ENCODE data around the gene FIBIN.
"Not testable (repeated sequence)": the region's sequence is repeated elsewhere in the genome, so short reads cannot be mapped to it uniquely, and the experiment has no call there.

The FIBIN gene

DNA sequence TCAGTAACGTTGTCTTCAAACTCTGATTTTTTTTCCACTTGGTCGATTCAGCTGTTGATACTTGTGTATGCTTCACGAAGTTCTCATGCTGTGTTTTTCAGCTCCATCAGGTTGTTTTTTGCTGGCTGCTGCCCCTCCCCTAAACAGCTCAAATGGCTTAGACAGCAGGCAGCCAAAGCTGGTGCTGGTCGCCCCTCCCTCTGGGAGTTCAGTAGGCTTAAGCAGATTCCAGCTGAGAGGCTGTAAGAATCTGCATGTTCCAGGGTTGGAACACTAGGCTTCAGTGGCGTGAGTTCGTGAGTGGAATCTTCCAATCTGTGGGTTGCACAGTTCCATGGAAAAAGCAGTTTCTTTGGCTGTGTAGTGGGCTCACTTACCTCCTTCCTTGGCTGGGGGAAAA is 10.3 kb upstream of the FIBIN start:
- peaks cover 5% of the 10 kb centered on the region for H3K9me3 ChIP-seq (ENCODE audit: control insufficient read depth, low read length)
- DNase-seq (ENCODE audit: low read depth): no peak
- H3K36me3 ChIP-seq (ENCODE audit: control insufficient read depth, insufficient read depth, low read length, severe bottlenecking): no peaks in the 10 kb centered on the region
- H3K4me3 ChIP-seq (ENCODE audit: low read length): no peak overlapping the region
- peaks cover 31% of the 10 kb centered on the region for H3K4me1 ChIP-seq (ENCODE audit: control insufficient read depth, insufficient read depth, low read length)
- no peak overlapping the region for H3K9ac ChIP-seq (ENCODE audit: low read length)
- H3K27me3 ChIP-seq (replicated peaks; ENCODE audit: control insufficient read depth, insufficient read depth, low read length): no peaks in the 10 kb centered on the region

DNA sequence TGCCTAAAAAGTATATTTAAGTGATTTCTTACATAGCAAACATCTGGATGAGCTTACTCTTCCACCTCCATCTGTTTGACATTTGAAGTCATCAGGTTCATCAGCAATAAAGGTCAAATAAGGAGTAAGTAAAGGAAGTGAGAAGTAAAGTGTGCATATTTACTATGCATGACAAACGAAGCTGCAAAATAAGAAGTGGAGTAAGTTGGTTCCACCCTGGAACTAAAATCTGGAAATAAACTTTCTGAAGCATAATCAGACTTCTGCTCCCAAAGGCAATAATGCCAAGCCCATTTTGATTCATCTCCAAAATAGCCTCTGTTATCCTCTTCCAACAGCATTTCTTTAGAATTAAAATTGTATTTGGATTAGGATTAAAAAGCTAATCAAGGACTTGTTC is 8.4 kb upstream of the FIBIN start:
- Histone ChIP-seq H3K4me1 (ENCODE audit: control insufficient read depth, insufficient read depth, low read length) (peaks cover 31% of the 10 kb centered on the region), H3K36me3 (ENCODE audit: control insufficient read depth, insufficient read depth, low read length, severe bottlenecking) (no peaks in the 10 kb centered on the region), H3K4me3 (ENCODE audit: low read length) (peak overlapping the region; percentile 29), H3K9ac (ENCODE audit: low read length) (peak overlapping the region; percentile 39), H3K9me3 (ENCODE audit: control insufficient read depth, low read length) (no peaks in the 10 kb centered on the region), H3K27me3 (replicated peaks; ENCODE audit: control insufficient read depth, insufficient read depth, low read length) (no peaks in the 10 kb centered on the region)
- DNase-seq (ENCODE audit: low read depth): no peak

GRCh38 chr11:26985943-26986342 is 8.0 kb upstream of the FIBIN start:
- Histone ChIP-seq H3K9me3 (ENCODE audit: control insufficient read depth, low read length) (no peaks in the 10 kb centered on the region), H3K4me3 (ENCODE audit: low read length) (no peak overlapping the region), H3K36me3 (ENCODE audit: control insufficient read depth, insufficient read depth, low read length, severe bottlenecking) (no peaks in the 10 kb centered on the region), H3K9ac (ENCODE audit: low read length) (peak overlapping the region; percentile 39), H3K27me3 (replicated peaks; ENCODE audit: control insufficient read depth, insufficient read depth, low read length) (no peaks in the 10 kb centered on the region), H3K4me1 (ENCODE audit: control insufficient read depth, insufficient read depth, low read length) (peaks cover 31% of the 10 kb centered on the region)
- DNase-seq (ENCODE audit: low read depth): no peak

DNA sequence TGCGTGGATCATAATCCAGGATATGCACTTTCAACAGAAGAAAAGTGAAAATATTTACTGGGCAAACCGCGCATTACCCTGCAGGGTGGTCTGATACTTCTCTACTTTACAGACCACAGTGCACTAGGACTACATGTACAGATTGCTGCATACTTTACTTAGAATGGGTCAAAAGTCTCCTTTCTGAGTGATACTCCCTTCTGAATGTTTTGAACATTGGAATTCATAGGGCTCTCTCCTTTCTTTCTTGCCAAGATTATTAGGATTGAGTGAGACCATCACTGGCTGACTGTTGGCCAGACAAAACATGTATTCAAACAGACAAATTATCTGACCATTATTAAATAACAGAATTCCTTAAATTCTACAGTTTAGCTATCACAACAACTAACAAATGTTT is 6.6 kb upstream of the FIBIN start:
- no peaks in the 10 kb centered on the region for H3K9me3 ChIP-seq (ENCODE audit: control insufficient read depth, low read length)
- peaks cover 42% of the 10 kb centered on the region for H3K4me1 ChIP-seq (ENCODE audit: control insufficient read depth, insufficient read depth, low read length)
- no peaks in the 10 kb centered on the region for H3K36me3 ChIP-seq (ENCODE audit: control insufficient read depth, insufficient read depth, low read length, severe bottlenecking)
- no peak overlapping the region for H3K4me3 ChIP-seq (ENCODE audit: low read length)
- peak overlapping the region; percentile 10 for H3K9ac ChIP-seq (ENCODE audit: low read length)
- DNase-seq (ENCODE audit: low read depth): no peak
- no peaks in the 10 kb centered on the region for H3K27me3 ChIP-seq (replicated peaks; ENCODE audit: control insufficient read depth, insufficient read depth, low read length)

- H3K4me3 ChIP-seq (ENCODE audit: low read length): no peak overlapping the region
- H3K27me3 ChIP-seq (replicated peaks; ENCODE audit: control insufficient read depth, insufficient read depth, low read length): no peaks in the 10 kb centered on the region
- H3K4me1 ChIP-seq (ENCODE audit: control insufficient read depth, insufficient read depth, low read length): peaks cover 47% of the 10 kb centered on the region
- no peaks in the 10 kb centered on the region for H3K36me3 ChIP-seq (ENCODE audit: control insufficient read depth, insufficient read depth, low read length, severe bottlenecking)
- no peaks in the 10 kb centered on the region for H3K9me3 ChIP-seq (ENCODE audit: control insufficient read depth, low read length)
- no peak overlapping the region for H3K9ac ChIP-seq (ENCODE audit: low read length)
- no peak for DNase-seq (ENCODE audit: low read depth)
Measured at GRCh38 chr11:26987731-26988130, 6.2 kb upstream of the FIBIN start.

GRCh38 chr11:26992031-26992541 is 1.8 kb upstream of the FIBIN start:
- Histone ChIP-seq H3K27me3 (replicated peaks; ENCODE audit: control insufficient read depth, insufficient read depth, low read length) (no peaks in the 10 kb centered on the region), H3K36me3 (ENCODE audit: control insufficient read depth, insufficient read depth, low read length, severe bottlenecking) (no peaks in the 10 kb centered on the region), H3K9ac (ENCODE audit: low read length) (peak overlapping the region; percentile 92), H3K9me3 (ENCODE audit: control insufficient read depth, low read length) (no peaks in the 10 kb centered on the region), H3K4me3 (ENCODE audit: low read length) (peak overlapping the region; percentile 53), H3K4me1 (ENCODE audit: control insufficient read depth, insufficient read depth, low read length) (peaks cover 47% of the 10 kb centered on the region)
- DNase-seq (ENCODE audit: low read depth): peak; percentile 93

DNA sequence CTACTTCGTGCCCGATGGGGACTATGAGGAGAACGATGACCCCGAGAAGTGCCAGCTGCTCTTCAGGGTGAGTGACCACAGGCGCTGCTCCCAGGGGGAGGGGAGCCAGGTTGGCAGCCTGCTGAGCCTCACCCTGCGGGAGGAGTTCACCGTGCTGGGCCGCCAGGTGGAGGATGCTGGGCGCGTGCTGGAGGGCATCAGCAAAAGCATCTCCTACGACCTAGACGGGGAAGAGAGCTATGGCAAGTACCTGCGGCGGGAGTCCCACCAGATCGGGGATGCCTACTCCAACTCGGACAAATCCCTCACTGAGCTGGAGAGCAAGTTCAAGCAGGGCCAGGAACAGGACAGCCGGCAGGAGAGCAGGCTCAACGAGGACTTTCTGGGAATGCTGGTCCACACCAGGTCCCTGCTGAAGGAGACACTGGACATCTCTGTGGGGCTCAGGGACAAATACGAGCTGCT is 751 bp downstream of the FIBIN start:
- peak overlapping the region; percentile 88 for H3K4me3 ChIP-seq (ENCODE audit: low read length)
- H3K27me3 ChIP-seq (replicated peaks; ENCODE audit: control insufficient read depth, insufficient read depth, low read length): no peaks in the 10 kb centered on the region
- peak overlapping the region; percentile 92 for H3K9ac ChIP-seq (ENCODE audit: low read length)
- H3K36me3 ChIP-seq (ENCODE audit: control insufficient read depth, insufficient read depth, low read length, severe bottlenecking): no peaks in the 10 kb centered on the region
- H3K9me3 ChIP-seq (ENCODE audit: control insufficient read depth, low read length): no peaks in the 10 kb centered on the region
- H3K4me1 ChIP-seq (ENCODE audit: control insufficient read depth, insufficient read depth, low read length): peaks cover 41% of the 10 kb centered on the region
- DNase-seq (ENCODE audit: low read depth): no peak

DNA sequence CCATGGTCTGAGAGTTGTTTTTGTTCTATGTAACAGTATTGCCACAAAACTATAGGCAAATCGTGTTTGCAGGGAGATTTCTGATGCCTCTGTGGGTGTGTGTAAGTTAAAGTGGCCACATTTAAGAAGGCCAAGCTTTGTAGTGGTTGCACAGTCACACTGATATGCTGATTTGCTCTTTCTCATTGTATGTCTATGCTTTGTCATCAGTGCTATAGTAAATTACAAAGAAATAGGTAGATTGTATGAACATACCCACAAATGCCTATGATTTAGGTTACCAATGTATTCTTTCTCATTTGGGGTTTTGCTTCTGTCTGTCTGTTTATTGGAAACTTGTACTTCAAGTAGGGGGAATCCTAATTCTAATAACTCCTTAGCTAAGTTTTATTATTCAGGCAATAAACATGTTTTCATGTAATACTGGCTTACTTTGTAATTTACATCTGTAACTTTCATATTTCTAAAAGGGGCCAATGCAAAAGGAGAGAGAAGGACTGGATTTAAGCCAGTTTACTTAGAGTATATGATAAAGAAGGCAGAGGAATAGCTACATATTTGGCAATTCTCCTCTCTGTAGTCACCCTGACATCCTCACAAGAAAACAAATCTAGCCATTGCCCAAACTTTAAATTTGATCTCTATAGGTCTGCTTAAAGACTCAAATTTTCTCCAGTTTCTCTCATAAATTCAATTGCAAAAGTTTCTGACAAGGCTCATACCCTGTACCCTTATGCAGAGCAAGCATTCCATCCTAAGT is 2.0 kb downstream of the FIBIN start:
- no peaks in the 10 kb centered on the region for H3K9me3 ChIP-seq (ENCODE audit: control insufficient read depth, low read length)
- no peaks in the 10 kb centered on the region for H3K27me3 ChIP-seq (replicated peaks; ENCODE audit: control insufficient read depth, insufficient read depth, low read length)
- peaks cover 42% of the 10 kb centered on the region for H3K4me1 ChIP-seq (ENCODE audit: control insufficient read depth, insufficient read depth, low read length)
- H3K9ac ChIP-seq (ENCODE audit: low read length): peak overlapping the region; percentile 92
- H3K4me3 ChIP-seq (ENCODE audit: low read length): peak overlapping the region; percentile 88
- no peaks in the 10 kb centered on the region for H3K36me3 ChIP-seq (ENCODE audit: control insufficient read depth, insufficient read depth, low read length, severe bottlenecking)
- no peak for DNase-seq (ENCODE audit: low read depth)

GRCh38 chr11:26997378-26997777 is 3.5 kb downstream of the FIBIN start:
- Histone ChIP-seq H3K9ac (ENCODE audit: low read length) (no peak overlapping the region), H3K36me3 (ENCODE audit: control insufficient read depth, insufficient read depth, low read length, severe bottlenecking) (no peaks in the 10 kb centered on the region), H3K9me3 (ENCODE audit: control insufficient read depth, low read length) (no peaks in the 10 kb centered on the region), H3K4me3 (ENCODE audit: low read length) (peak overlapping the region; percentile 88), H3K27me3 (replicated peaks; ENCODE audit: control insufficient read depth, insufficient read depth, low read length) (no peaks in the 10 kb centered on the region), H3K4me1 (ENCODE audit: control insufficient read depth, insufficient read depth, low read length) (peaks cover 37% of the 10 kb centered on the region)
- DNase-seq (ENCODE audit: low read depth): peak; percentile 30

DNA sequence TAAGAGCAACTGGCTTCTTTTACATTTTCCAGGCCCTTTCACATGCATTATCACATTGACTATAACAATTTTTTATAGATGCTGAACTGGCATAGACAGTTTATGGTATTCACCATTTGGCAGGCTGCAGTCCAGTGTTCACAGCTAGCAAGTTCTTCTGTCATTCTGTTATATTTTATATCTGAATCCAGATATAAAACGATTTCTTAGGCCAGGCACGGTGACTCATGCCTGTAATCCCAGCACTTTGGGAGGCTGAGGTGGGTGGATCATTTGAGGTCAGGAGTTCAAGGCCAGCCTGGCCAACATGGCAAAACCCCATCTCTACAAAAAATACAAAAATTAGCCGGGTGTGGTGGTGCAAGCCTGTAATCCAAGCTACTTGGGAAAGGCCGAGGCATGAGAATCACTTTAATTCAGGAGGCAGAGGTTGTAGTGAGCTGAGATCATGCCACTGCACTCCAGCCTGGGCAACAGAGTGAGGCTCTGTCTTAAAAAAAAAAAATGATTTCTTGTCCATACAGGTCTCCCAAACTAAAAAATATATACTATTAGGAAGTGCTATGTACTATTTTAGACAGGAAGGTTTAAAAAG is 7.3 kb downstream of the FIBIN start:
- not testable (repeated sequence) for H3K36me3 ChIP-seq (ENCODE audit: control insufficient read depth, insufficient read depth, low read length, severe bottlenecking); H3K27me3 ChIP-seq (replicated peaks; ENCODE audit: control insufficient read depth, insufficient read depth, low read length); H3K9ac ChIP-seq (ENCODE audit: low read length); H3K4me3 ChIP-seq (ENCODE audit: low read length); H3K9me3 ChIP-seq (ENCODE audit: control insufficient read depth, low read length)
- DNase-seq (ENCODE audit: low read depth): peak; percentile 31
- H3K4me1 ChIP-seq (ENCODE audit: control insufficient read depth, insufficient read depth, low read length): peaks cover 22% of the 10 kb centered on the region

DNA sequence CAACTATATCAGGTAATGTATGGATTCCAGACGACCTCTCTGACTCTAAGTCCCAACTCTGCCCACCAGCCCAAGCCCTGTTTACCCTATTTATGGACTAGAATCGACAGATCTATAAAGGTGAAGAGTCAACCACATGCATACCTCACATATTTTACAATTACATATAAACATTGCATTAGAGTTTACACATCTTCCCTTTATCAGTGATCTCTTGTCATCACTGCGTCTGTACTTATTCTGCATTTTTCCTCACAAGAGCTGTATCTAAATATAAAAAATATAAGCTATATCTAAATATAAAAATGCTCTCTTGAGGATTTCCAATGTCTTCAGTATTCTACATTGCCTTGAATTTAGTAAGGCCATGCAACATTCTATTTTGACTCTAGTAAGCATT is 8.5 kb downstream of the FIBIN start:
- no peaks in the 10 kb centered on the region for H3K9me3 ChIP-seq (ENCODE audit: control insufficient read depth, low read length)
- no peak overlapping the region for H3K9ac ChIP-seq (ENCODE audit: low read length)
- no peaks in the 10 kb centered on the region for H3K27me3 ChIP-seq (replicated peaks; ENCODE audit: control insufficient read depth, insufficient read depth, low read length)
- H3K36me3 ChIP-seq (ENCODE audit: control insufficient read depth, insufficient read depth, low read length, severe bottlenecking): no peaks in the 10 kb centered on the region
- H3K4me1 ChIP-seq (ENCODE audit: control insufficient read depth, insufficient read depth, low read length): peaks cover 10% of the 10 kb centered on the region
- H3K4me3 ChIP-seq (ENCODE audit: low read length): no peak overlapping the region
- DNase-seq (ENCODE audit: low read depth): no peak
